GM12875 (cell line): ENCODE measurements around the gene CSPG4.
"Not testable (repeated sequence)": the region's sequence is repeated elsewhere in the genome, so short reads cannot be mapped to it uniquely, and the experiment has no call there.

ENCODE experiments used
- H3K4me3 ChIP-seq: one replicate; pipeline ENCODE4 v1.5.1; 2011; ENCODE audit warnings: low read depth, low read length, control low read depth
- TF ChIP-seq, protein P1 (sequence below): IDR thresholded peaks from 2 replicates; pipeline ENCODE4 v1.5.1; 2011; ENCODE audit warnings: low read depth, mild to moderate bottlenecking, control low read depth, inconsistent platforms, low read length, moderate library complexity, borderline replicate concordance; ENCODE audit not compliant: insufficient read depth

Gene CSPG4

DNA sequence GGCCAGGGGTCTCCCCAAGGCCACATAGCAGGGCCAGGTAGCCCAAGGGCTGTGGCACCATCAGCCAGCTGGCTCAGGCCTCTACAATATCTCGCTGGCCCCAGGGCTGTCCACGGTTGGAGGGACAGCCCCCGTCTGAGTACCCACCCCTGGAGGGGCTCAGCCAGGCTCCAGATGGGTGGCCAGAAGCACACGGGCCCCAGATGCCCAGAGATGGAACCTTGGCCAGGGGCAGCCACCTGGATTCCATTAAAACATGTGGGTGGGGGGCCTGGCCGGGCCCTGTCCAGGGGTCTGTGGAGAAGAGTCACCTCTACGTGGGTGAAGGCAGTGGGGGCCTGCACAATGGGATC, 8.4 kb downstream of the CSPG4 start:
- TF ChIP-seq, protein P1, sequence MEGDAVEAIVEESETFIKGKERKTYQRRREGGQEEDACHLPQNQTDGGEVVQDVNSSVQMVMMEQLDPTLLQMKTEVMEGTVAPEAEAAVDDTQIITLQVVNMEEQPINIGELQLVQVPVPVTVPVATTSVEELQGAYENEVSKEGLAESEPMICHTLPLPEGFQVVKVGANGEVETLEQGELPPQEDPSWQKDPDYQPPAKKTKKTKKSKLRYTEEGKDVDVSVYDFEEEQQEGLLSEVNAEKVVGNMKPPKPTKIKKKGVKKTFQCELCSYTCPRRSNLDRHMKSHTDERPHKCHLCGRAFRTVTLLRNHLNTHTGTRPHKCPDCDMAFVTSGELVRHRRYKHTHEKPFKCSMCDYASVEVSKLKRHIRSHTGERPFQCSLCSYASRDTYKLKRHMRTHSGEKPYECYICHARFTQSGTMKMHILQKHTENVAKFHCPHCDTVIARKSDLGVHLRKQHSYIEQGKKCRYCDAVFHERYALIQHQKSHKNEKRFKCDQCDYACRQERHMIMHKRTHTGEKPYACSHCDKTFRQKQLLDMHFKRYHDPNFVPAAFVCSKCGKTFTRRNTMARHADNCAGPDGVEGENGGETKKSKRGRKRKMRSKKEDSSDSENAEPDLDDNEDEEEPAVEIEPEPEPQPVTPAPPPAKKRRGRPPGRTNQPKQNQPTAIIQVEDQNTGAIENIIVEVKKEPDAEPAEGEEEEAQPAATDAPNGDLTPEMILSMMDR: no peak

DNA sequence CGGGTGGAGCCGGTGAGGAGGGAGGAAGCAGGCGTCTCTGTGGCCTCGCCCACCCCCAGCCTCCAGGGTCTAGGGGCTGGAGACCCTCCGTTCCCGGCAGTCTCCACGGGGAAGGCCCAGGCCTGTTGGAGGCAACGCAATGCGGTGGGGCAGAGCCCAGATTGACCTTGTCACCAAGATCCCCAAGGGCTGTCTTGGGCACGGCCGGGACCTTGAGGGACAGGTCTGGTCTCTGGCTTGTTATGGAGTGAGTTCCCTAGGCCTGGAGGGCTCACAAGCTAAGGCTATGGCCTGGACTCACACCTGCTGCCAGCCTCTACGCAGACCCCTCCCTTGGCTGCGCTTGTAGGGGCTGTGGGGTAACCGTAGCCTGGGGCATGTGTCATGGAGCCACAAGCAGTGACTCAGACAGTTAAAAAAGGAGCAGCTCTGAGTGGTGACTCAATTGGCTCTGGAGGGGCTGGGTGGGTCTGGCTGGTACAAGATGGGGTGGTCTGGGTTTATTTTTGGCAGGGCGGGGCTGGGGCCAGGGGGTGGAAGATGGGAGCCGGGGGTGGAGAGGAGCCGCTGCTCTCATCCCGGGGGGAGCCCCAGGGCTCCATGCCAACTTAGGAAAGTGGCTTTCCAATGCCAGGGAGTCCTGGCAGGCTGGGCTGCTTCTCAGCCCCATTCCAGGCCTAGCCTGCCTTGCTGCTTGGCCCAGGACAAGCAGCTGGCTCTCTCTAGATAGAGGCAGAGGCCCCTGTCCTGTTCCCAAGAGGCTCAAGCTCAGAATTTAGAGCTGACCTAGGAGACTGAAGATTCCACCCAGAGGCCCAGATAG, 9.0 kb downstream of the CSPG4 start:
- H3K4me3 ChIP-seq: not testable (repeated sequence)

More for the DNA sequence above, 8.4 kb downstream of the CSPG4 start:
- no peak overlapping the region for H3K4me3 ChIP-seq

DNA sequence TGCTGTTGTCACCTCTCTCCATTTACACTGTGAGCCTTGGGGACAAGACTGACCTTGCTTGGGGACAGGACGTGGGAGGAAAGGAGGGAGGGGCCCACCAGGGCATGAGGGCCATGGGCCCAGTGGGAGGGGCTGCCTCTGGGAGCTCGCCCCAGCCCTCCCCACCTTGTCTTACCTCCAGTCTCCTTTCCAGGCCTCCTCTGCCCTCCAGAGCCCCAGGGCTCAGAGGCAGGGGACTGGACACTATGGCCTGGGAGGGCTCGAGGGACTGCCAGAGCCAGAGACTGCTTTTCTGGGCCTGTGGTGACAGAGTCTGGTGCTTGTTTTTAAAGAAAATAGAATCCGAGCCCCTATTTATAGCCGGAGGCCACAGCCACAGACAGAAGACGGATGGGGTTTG, 10.2 kb downstream of the CSPG4 start:
- no peak overlapping the region for H3K4me3 ChIP-seq
- TF ChIP-seq, protein P1: no peak

DNA sequence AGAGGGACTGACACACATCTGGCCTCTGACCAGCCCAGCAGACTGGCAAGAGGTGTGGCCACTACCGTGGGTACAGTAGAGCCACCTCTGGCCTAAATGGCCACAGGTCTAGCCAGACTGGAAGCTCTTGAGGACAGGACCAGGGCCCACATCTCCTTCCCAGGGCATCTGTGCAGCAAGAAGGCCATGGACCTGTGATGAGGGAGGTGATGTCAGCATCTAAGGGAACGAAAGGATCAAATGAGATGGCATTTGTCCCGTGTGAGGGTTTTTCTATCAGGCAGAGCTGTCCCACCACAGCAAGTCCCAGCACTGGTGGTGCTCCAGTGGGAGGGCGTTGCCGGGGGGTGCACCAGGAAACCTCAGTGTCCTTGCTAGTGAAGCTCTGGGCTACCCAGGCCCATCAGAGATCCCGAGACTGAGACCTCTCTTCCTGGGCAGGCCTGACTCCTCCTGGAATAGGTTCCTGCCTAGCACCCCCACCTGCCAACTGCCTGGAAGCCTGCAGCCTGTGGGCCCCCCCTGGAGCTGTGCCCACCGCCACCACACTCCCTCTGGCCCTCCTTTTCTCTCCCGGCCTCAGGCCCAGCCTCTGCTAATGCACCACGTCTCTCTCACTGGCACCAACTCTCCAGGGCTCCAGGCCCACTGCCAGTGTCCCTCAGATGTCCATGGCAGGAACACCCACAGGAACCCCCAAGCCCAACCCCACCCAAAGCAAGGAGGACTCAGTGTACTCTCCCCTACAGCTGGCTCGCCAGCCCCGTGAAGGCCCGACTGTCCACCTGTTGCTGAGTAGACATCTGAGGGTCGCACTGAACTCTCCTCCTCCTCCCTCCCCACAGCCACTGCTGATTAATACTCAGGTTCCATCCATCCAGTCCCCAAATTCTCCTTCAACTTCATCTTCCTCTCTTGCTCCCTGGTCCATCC, 11.3 kb downstream of the CSPG4 start:
- H3K4me3 ChIP-seq: not testable (repeated sequence)

DNA sequence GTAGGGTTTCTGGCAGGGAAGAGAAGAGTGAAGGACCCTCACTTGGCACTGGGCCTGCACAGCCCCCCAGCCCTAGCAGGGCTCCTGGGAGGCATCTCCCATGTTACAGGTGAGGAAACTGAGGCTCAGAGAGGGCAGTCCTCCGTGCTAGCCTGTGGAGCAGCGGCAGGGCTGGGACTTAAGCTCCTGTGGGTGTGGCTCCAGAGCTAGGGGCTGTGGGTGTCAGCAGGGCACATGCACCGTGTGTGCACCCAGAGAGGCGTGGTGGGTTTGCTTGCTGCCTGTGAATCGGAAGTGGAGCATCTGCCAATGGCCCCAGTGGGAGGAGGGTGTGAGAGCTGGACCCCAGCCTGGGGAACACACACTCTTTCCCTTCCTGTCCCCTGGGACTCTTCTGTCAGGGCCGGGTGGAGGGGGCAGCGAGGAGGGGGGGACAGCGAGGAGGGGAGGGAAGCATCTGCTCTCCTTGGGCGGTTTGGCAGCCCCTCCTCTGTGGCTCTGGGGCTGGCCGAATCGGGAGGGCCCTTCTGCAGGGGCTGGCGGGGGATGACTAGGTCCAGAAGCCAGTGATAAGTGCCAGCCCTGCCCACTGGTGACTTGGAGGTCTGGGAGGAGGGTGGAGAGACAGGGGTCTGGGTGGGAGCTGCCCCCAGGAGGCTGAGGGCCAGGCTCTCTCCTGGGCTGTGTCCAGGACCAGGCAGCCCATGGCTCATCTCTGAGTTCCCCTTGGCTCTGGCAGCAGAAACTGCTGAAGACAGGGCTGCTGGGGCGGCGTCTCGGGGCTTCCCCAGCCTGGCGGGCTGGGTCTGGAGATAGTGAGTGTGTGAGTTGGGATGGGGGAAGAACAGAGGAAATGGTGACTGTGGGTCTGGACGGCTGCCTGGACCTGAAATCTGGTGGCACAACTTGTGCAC, 12.4 kb downstream of the CSPG4 start:
- not testable (repeated sequence) for H3K4me3 ChIP-seq

DNA sequence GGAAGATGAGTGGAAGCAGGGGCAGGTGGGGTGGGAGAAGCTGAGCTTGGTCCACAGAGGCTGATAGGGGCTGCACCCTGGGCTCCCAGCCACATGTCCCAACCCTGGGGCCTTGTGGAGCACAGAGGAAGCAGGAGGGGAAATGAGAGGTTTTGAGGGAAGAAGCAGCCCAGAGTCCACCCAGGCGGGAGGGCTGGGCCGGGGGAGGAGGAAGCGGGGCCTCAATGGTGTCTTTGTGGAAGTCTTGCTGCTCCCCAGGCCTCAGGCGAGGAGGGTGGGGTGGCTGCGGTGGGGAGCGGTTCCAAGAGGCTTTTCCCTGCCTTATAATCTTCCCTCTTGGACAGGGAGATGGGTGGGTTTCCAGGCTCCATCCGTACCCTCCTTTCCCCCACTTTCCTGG, 13.1 kb downstream of the CSPG4 start:
- H3K4me3 ChIP-seq: not testable (repeated sequence)

DNA sequence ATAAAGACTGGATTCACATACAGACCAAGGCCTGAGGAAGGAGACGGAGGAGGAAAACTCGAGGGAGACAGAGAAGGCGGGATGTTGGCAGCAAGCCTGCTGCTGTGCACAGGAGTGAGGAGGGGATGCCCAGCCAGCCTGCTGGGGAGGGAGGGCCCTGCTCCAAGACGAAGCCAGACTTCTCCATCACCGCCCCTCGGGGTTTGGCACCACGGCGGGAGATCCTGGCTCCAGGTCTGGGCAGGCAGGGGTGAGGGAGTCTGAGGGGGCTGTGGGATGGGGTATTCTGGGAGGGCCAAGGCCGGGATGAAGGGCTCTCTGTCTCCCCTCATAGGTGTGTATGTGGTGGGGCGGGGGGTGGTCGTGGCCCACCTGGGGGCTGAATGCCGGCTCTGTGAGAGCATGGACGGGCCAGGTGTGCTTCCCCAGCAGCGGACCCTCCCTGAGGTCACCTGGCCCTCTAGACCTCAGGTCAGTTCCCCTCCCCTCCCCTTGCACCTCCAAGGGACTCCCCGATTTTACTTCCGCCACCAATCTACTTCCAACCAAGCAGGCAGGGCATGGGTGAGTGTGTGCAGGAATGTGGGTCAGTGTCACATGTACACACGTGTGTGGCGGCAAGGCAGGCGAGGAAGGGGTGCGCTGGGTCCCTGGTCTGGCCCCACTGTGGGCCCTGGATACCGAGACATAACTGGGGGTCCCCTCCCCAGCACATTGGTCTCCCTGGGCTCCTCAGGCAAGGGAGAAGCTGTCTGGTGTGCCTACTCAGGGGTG, 14.5 kb downstream of the CSPG4 start:
- H3K4me3 ChIP-seq: not testable (repeated sequence)

DNA sequence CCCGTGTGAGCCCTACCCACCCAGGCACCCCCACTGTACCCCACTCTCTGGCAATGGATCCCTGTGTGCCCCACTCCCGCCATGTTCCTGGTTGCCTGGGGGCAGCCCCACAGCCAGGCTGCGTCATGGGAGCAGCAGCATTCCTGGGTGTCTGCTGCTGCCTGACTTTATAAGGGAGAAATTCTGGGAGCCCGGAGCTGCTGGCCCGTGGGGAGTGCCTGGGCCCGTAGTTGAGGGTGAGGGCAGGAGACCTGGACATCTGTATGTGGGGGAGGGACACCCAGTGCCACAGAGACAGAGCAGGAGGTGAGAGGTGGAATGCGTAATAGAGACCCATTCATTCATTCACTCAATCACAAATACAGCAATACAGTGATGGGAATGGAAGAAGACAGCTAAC, 15.1 kb downstream of the CSPG4 start:
- no peak overlapping the region for H3K4me3 ChIP-seq
- TF ChIP-seq, protein P1: no peak

DNA sequence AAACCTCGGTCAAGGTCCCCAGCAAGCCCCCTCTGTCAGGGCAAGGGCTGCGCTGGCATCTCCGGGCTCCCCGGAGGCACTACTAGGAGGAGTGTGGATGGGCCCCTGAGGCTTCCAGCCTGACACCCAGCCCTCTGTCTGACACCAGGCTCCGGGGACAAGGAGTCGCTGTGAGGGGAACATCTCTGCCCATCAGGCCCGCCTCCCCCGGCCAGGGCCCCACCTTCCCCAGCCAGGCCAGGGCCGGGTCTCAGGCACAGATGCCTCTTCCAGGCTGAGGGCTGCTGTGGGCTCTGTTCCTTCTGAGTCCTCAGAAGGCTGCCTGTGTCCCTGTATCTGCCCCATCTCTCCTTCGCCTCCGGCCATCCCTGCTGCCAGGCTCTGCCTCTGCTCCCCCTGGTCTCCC, 15.8 kb downstream of the CSPG4 start:
- TF ChIP-seq, protein P1: no peak
- H3K4me3 ChIP-seq: no peak overlapping the region
